Stimulated activated CD4-positive, alpha-beta T cell treated with anti-CD3 and anti-CD28 coated beads, TNF-alpha, amount 100 ng/mL, for 24 hours (primary cell): ENCODE measurements around the gene NOTO.

Source experiments
- DNase-seq, 3 experiments: peaks; one replicate each; pipeline ENCODE4 v3.0.0-alpha.2; 2020; ENCODE audit warnings: low read depth in 3 of 3

Gene NOTO

GRCh38 chr2:73233932-73234832, 31.8 kb downstream of the NOTO start, which contains the start of gene CCT7:
CCT7 (plus strand) TSS chr2:73234308; CDS start chr2:73234379, 71 bp downstream.
- peak; percentile 71 to 81 (median 78) for DNase-seq

- DNase-seq = no peak
Observed at GRCh38 chr2:73235315-73236028, 33.1 kb downstream of the NOTO start.

DNA sequence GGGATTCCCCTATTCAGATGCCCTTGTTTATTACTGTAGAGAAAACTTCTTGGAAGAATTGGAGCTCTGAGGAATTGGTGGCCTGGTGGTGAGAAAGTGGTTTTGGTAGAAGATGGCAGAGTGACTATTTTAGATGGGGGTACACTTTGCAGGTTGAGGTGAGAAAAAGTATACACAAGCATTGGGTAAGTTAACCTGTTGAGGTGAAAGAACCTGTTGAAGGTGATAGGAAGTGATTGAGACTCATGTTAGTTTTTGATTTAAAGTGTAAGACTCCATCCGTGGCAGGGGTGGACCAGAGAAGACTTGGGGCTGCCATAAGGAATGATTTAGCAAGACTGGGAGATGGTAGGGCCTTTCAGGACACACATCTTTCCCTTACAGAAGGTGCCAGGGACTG, 34.8 kb downstream of the NOTO start:
- no peak for DNase-seq

- DNase-seq = no peak
Observed at GRCh38 chr2:73238149-73238548, 35.8 kb downstream of the NOTO start.

DNA sequence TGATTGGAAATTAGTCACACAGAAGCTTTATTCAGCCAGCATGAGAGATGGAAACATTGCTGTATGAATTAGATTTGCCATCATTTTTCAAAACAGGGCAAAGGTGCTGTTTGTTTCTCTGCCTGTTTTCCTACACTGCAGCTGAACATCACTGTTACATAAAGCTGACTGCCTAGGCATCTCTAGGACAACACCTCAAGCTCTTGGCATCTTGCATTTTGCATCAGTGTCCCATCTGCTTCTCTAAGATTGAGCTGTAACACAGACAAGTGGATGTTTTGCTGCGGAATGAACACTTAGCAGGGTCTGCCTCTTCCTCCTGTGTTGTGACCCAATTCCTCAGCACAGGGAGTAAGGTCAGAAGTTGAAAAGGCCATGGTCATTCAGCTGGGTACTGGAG, 36.6 kb downstream of the NOTO start:
- DNase-seq = no peak

DNA sequence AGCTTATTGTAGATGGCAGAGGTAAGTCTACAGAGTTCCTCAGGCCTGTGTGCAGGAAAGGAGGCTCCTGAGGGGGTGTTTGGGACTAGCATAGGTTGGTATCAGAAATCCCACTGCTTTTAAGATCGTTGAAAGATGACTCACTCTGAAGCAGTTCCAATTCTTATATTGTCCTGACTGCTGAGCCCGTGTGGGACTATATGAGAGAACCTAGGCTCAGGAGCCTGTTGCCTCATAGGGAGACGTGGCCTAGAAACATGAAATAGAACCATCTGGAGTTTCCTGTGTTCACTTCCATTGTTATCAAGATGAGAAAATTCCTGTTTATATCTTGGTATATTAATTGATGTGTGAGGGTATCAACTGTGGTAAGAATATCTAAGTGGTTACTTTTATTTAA, 37.4 kb downstream of the NOTO start:
- no peak for DNase-seq

DNA sequence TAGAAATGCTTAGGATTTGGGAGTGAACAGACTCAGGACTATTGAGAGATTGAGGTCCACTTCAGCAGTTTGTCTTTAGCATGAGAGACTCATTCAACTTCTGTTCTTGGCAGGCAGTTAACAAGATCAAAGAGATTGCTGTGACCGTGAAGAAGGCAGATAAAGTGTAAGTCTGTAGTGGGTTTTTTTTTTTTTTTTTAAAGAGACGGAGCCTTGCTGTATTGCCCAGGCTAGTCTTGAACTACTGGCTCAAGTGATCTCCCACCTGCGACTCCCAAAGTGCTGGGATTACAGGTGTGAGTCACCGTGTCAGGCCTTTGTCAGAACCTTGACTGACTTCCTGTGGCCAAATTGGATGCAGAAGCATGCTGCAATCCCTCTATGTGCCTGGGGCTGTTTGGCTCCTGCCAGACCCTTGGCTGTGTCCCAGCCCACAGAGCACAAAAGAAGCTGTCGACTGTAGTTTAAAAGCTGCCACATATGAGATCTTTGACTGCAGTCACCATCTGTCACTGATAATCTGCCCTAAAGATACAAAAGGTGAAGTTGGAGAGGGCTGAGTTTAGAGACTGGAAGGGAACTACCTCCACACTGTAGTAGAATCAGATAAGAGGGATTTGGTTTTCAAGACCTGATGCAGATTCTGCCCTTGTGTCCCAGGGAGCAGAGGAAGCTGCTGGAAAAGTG, 41.7 kb downstream of the NOTO start:
- DNase-seq = no peak

- no peak for DNase-seq
Observed at GRCh38 chr2:73244580-73244979, 42.2 kb downstream of the NOTO start.

DNA sequence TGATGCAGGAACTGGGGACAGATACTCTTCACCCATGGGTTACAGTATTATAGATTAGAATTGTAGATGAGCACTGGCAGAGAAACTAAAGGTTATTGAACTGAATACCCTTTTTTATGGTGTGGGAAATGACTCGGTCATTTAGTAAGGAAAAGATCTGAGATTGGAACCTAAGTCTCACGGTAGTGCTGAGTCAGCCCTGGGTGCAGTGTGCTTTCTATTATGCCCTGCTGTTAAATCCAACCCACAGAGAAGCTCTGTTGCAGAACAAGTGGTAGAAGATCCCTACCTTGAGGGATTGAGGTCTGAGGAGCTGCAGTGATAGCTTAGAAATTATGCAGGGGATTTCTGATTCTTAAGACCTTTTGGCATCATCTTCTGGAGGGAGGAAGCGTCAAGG, 44.5 kb downstream of the NOTO start:
- DNase-seq = no peak

DNA sequence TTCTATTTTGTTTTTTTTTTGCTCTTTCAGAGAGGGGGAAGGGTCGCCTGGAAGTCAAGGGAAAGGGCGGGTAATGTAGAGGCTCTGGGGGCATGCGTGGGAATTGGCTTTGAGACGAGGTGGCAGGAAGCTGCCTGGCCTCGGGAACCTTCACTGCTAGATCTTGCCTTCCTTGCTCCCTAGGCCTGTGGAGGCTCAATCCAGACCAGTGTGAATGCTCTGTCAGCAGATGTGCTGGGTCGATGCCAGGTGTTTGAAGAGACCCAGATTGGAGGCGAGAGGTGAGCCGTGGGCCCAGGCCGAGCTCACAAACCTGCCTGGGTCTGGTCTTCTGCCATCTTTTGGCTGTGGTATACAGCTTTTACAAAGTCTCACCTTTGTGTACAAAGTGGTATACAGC, 47.3 kb downstream of the NOTO start:
- DNase-seq = no peak

DNA sequence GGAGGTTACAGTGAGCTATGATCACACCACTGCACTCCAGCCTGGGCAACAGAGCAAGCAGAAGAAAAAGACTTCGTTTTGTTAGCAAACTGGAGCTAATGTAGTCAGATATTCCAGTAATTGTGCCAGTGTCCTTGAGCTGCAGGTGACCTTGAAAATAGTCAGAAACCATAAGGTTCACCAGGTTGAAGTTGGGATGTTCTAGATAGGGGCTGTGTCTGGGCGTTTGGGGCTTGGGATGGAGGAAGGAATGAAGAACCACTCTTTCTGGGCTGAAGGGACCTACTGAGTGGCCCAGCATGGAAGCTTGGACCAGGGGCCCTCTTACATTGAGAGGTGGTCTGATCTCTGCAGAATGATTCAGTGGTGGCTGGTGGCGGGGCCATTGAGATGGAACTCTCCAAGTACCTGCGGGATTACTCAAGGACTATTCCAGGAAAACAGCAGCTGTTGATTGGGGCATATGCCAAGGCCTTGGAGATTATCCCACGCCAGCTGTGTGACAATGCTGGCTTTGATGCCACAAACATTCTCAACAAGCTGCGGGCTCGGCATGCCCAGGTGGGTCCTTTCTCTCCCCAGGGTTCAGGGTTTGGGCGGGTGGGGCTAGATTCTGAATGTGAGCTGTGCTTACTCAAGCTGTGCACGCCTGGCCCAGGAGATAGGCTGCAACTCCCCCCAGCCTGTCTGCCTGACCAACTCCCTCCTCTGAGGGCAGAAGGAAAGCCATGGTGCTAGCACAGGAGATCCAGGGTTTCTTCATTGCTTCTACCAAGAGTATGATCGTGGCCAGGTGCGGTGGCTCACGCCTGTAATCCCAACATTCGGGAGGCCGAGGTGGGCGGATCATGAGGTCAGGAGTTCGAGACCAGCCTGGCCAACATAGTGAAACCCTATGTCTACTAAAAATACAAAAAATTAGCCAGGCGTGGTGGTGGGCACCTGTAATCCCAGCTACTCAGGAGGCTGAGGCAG, 48.8 kb downstream of the NOTO start:
- no peak for DNase-seq

DNA sequence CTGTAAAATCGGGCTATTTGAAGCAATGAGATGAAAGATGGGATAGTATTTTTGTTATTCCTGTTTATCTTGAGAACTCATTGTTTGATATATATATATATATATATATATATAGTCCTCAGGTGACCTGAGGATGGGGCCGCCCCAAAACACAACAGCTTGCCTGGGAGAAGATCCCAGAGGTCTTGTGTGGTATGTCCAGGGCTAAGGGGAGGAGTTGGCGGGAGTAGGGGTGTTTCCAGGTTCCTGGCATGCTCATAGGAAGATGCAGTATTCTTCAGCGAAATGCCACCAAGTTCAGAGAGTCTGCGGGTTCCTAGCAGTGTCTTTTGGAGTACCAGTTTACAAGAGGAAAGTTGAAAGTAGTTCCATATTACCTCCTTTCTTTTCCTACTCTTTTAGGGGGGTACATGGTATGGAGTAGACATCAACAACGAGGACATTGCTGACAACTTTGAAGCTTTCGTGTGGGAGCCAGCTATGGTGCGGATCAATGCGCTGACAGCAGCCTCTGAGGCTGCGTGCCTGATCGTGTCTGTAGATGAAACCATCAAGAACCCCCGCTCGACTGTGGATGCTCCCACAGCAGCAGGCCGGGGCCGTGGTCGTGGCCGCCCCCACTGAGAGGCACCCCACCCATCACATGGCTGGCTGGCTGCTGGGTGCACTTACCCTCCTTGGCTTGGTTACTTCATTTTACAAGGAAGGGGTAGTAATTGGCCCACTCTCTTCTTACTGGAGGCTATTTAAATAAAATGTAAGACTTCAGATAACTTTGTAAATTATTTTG, 50.1 kb downstream of the NOTO start:
- DNase-seq = no peak

- no peak for DNase-seq
Observed at GRCh38 chr2:73253400-73253799, 51.0 kb downstream of the NOTO start.

DNA sequence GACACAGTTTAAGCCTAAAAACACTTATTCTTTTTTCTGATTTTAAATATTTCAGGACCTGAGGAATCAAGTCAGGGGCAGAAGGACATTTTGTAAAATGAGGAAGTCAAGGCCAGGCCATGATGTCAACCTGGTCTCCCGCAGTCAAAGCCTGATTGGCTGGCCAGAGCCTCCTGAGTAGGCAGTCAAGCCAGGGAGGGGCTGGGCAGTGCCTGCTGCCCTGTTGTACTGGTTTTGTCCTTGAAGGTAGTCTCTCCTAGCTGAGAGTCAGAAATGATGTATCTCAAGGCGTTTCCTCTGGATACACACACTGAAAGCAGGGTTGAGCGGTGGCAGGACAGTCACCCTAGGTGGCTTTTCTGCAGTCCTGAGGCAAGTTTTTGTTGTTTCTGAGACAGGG, 51.5 kb downstream of the NOTO start:
- DNase-seq = no peak

- DNase-seq = no peak
Observed at GRCh38 chr2:73254343-73255006, 52.1 kb downstream of the NOTO start.

GRCh38 chr2:73255007-73255644, 52.8 kb downstream of the NOTO start:
- no peak for DNase-seq

DNA sequence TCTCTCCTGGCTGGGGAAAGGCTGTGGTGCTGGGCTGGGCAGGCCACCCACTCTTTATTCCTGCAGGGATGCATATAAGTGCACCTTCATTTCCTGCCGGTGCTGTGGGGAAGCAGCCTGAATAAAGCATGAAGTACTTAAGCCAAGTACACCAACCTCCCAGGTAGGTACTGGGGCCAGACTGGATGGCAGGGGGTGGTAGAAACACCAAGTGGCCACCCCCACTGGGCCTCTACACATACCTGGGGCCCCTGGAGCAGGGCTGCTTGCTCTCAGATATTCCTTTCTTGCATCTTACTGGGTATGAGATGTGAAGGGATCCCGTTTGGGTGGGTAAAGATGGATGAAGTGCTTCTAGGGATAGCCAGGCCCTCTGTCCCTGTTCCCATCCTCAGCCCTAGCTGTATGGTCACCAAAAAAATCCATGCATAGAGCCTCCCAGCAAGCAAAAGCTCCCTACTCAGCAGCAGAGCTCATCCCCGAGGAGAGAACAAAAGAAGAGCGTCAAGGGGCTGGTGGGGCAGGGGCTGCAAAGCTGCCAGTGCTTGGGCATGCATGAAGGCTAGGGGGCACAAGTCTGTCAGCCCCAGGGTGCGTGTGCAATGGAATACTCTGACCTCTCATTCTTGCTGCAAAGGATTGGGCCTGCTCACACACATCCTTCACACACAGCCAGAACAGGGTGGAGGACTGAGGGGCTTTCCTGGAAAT, 53.7 kb downstream of the NOTO start:
- no peak for DNase-seq

DNA sequence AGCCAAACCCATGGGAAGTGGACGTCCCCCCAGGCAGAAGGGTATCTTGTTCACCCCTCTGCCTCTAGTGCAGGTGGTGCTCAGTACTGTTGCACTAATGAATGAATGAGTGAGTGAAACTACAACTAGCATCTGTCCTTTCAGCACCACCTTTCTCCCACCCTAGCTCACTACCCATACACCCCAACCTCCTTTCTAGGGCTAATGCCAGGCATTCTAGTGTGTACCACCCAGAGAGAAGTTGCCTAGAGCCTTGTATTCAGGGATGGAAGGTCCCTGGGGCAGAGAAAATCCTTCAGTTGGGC, 54.2 kb downstream of the NOTO start:
- DNase-seq = no peak

- DNase-seq = no peak
Observed at GRCh38 chr2:73257021-73257420, 54.6 kb downstream of the NOTO start.
